Ascending aorta (tissue), 2 donors: ENCODE measurements around the gene TRAF3. TPM values are rescaled to one million over a fixed set of nuclear protein-coding genes. Genes with fewer than 3 reads are reported as not detected.

Experiments
- DNase-seq, 2 donors: peaks; one replicate each; pipeline ENCODE4 v3.0.0-alpha.2; 2019; ENCODE audit warnings: low spot score in 2 of 2
- H3K27ac ChIP-seq, 2 donors: fragments of 200-600 bp; sonication (generic); one replicate each; pipeline ENCODE4 v1.5.1; 2016 to 2017; ENCODE audit warnings: mild to moderate bottlenecking in 1 of 2
- H3K27me3 ChIP-seq: fragments of 200-600 bp; sonication (generic); one replicate; pipeline ENCODE4 v1.5.1; 2017
- H3K36me3 ChIP-seq, 2 donors: fragments of 200-600 bp; sonication (generic); one replicate each; pipeline ENCODE4 v1.5.1; 2016
- H3K4me1 ChIP-seq, 2 donors: fragments of 200-600 bp; sonication (generic); one replicate each; pipeline ENCODE4 v1.5.1; 2016 to 2017; ENCODE audit warnings: mild to moderate bottlenecking in 1 of 2
- H3K4me3 ChIP-seq, 2 donors: fragments of 200-600 bp; sonication (generic); one replicate each; pipeline ENCODE4 v1.5.1; 2016 to 2017; ENCODE audit warnings: mild to moderate bottlenecking in 1 of 2
- H3K9me3 ChIP-seq, 2 donors: fragments of 200-600 bp; sonication (generic); one replicate each; pipeline ENCODE4 v1.5.1; 2016
- intact Hi-C: fragments of 100-400 bp; cut with DNase I; formaldehyde crosslinking; loops from one replicate; pipeline ENCODE4 v1.15.1; 2023
- total RNA-seq: library from RNA; depleted of rRNA; stranded (reverse); fragments of >200 nt; gene quantifications from one replicate; pipeline ENCODE4 v1.1.0, GENCODE V29; 2016
- TF ChIP-seq, protein P1 (sequence below), 3 experiments: fragments of 200-600 bp in 2 of 3; fragments of 450-650 bp in 1 of 3; sonication (generic) in 2 of 3; IDR thresholded peaks; one replicate each; pipeline ENCODE4 v1.5.1; 2016 to 2019; ENCODE audit warnings: antibody characterized with exemption in 3 of 3, mild to moderate bottlenecking in 1 of 3, moderate library complexity in 1 of 3

Gene TRAF3
- total RNA-seq, 1 donor from 2014 or later, result 12.2 TPM

DNA sequence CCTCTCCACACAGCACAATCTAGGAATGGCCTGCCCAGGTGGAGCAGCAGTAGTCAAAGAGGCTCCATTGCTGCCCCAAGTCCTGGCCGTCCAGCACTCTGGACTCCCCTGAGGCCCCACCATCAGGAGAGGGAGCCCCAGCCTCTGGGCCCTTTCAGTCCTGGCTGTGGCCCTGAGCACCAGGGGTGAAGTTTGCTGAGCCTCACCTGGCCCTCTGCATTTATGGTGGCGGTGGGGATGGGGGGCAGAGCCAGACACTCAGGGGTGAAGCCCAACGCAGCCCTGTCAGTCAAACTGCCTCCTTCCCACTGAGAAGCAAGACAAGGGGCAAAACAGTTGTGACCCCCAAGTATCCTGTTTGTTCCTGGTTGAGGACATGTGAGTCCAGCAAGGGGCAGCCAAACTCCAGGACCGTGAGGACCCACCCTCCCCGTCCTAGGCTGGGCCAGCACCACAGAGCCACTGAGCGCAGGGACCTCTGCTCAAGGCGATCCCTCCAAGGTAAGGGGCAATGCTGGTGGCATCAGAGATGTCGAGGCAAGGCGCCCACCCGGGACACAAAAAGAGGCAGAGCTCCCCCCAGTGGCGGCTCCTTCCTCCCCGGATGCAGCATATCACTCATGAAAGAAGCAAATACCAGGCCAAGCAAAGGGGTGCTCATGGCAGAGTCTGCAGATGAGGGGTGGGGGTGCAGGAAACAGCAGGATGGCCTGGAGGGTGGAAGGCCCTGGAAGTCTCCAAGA, 140.4 kb downstream of the TRAF3 start:
- Histone ChIP-seq H3K9me3 (no peaks in the 10 kb centered on the region), H3K4me1 (no peaks in the 10 kb centered on the region), H3K27me3 (no peaks in the 10 kb centered on the region), H3K27ac (no peak overlapping the region), H3K36me3 (no peaks in the 10 kb centered on the region), H3K4me3 (no peak overlapping the region)
- TF ChIP-seq, protein P1, sequence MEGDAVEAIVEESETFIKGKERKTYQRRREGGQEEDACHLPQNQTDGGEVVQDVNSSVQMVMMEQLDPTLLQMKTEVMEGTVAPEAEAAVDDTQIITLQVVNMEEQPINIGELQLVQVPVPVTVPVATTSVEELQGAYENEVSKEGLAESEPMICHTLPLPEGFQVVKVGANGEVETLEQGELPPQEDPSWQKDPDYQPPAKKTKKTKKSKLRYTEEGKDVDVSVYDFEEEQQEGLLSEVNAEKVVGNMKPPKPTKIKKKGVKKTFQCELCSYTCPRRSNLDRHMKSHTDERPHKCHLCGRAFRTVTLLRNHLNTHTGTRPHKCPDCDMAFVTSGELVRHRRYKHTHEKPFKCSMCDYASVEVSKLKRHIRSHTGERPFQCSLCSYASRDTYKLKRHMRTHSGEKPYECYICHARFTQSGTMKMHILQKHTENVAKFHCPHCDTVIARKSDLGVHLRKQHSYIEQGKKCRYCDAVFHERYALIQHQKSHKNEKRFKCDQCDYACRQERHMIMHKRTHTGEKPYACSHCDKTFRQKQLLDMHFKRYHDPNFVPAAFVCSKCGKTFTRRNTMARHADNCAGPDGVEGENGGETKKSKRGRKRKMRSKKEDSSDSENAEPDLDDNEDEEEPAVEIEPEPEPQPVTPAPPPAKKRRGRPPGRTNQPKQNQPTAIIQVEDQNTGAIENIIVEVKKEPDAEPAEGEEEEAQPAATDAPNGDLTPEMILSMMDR (IDR thresholded peaks at IDR 0.05), result peak; percentile 40 to 57 (median 55)
- DNase-seq, result no peak
- intact Hi-C loops, result loop anchor here (1.0 to 5.0 kb wide), 2 partner anchors 140 to 223 kb away; partner anchors contain the start of gene TRAF3

DNA sequence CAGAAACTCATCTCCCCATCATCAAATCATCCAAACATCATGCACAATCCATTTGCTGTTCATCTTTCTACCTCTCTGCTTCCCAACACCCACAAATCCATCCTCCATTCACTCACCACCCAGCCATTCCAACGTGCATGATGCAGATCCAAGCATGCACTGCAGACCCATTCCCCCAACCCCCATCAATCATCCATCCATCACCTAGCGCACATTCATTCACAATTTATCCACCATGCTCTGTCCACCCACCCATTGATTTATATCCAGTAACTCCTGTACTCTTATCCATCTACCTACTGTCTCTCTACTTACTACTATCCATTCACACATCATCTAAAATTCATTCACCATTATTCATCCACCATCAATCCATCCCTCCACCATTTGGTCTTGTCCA, 141.2 kb downstream of the TRAF3 start:
- intact Hi-C loops, result loop anchor here (1.0 to 5.0 kb wide), 2 partner anchors 141 to 224 kb away; partner anchors contain the start of gene TRAF3
- TF ChIP-seq, protein P1 (IDR thresholded peaks at IDR 0.05), result no peak

DNA sequence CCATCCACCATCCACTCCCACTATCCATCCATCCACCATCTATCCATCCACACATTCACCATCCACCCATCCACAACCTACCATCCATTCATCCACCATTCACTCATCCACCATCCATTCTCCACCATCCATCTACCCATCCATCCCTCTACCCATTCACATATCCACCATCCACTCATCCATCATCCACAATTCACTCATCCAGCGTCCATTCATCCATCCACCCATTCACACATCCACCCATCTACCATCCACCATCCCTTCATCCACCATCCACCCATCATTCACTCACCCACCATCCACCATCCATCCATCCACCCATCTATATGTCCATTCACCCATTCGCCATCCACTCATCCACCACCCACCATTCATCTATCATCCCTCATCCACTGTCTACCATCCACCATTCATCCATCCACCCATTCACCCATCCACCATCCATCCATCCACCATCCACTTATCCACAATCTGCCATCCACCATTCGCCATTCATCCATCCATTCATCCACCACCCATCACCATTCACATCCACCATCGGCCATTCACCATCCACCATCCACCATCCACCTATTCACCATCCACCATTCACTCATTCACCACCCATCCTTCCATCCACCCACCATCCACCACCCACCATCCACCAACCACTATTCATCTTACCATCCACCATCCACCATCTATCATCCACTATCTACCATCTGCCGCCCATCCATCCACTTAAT, 143.2 kb downstream of the TRAF3 start:
- no peaks in the 10 kb centered on the region for H3K9me3 ChIP-seq
- no peak overlapping the region for H3K4me3 ChIP-seq
- H3K27me3 ChIP-seq, result no peaks in the 10 kb centered on the region
- intact Hi-C loops, result no loop called here
- DNase-seq, result no peak
- TF ChIP-seq, protein P1 (IDR thresholded peaks at IDR 0.05), result no peak
- H3K27ac ChIP-seq, result no peak overlapping the region
- H3K4me1 ChIP-seq, result peaks cover 0 to 3% of the 10 kb centered on the region in 2 donors
- H3K36me3 ChIP-seq, result no peaks in the 10 kb centered on the region

More for the DNA sequence above, 141.2 kb downstream of the TRAF3 start:
- H3K27ac ChIP-seq, result no peak overlapping the region
- no peaks in the 10 kb centered on the region for H3K36me3 ChIP-seq
- H3K4me3 ChIP-seq, result no peak overlapping the region
- peaks cover 0 to 3% of the 10 kb centered on the region in 2 donors for H3K4me1 ChIP-seq
- H3K27me3 ChIP-seq, result no peaks in the 10 kb centered on the region
- no peaks in the 10 kb centered on the region for H3K9me3 ChIP-seq
- DNase-seq, result no peak

DNA sequence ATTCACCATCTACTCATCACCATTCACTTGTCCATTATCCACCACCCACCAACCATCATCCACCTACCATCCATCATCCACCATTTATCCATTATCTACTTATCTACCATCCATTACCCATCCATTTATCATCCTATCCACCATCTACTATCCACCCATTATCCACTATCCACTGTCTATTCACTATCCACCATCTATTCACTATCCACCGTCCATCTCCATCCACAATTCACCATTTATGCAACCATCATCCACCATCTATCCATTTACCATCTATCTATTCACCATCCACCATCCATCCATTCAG, 143.7 kb downstream of the TRAF3 start:
- no peaks in the 10 kb centered on the region for H3K27me3 ChIP-seq
- no peak overlapping the region for H3K4me3 ChIP-seq
- no peak for DNase-seq
- H3K36me3 ChIP-seq, result no peaks in the 10 kb centered on the region
- H3K4me1 ChIP-seq, result peaks cover 0 to 3% of the 10 kb centered on the region in 2 donors
- H3K9me3 ChIP-seq, result no peaks in the 10 kb centered on the region
- intact Hi-C loops, result no loop called here
- no peak overlapping the region for H3K27ac ChIP-seq
- TF ChIP-seq, protein P1 (IDR thresholded peaks at IDR 0.05), result no peak

DNA sequence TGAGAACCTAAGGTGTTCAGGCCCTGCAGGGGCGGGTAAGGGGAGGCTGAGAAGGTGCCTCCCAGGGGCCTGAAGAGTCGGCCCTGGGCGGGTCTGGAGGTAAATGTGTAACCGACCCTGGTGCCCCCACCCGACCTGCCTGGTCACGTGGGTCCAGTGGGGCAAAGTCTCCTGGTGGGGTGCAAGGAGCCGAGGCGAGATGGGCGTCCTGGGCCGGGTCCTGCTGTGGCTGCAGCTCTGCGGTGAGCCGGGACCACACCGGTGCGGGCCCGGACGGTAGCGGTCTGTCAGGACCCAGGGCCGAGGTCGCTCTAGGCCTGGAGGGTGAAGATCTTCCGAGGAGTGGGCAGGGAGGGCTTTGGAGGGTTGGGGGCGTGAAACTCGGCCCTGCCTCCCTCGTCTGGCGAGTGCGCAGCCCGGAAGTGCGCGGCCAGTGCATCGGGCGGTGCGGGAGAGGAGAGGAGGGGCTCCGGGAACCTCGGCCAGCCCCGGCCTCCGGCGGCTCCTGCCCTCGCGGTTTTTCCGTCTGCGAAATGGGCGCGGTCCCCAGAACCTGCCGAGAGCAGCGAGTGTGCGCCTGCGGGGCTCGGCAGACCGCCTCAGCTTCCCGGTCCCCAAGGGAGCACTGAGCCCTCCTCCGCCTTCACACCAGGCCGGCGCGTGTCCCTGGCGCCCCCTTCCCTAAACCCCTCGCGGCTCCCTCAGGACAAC, 145.4 kb downstream of the TRAF3 start, which contains the start of gene AMN:
TSS of gene AMN (plus strand) at position 174 of the 711 bp plus-strand sequence. CDS start at position 200, 26 bp downstream.
- H3K27me3 ChIP-seq, result no peaks in the 10 kb centered on the region
- TF ChIP-seq, protein P1 (IDR thresholded peaks at IDR 0.05), result no peak
- intact Hi-C loops, result no loop called here

More for the DNA sequence above, 145.4 kb downstream of the TRAF3 start, which contains the start of gene AMN:
- DNase-seq, result no peak
- H3K36me3 ChIP-seq, result no peaks in the 10 kb centered on the region
- no peak within 1 kb of the TSS for H3K27ac ChIP-seq
- H3K4me1 ChIP-seq, result peaks cover 0 to 3% of the 10 kb centered on the region in 2 donors
- no peaks in the 10 kb centered on the region for H3K9me3 ChIP-seq
- H3K4me3 ChIP-seq, result peak within 1 kb of the TSS in 1 of 2 donors; percentile 29
